Psoas muscle (tissue), 8 donors: Measurements from ENCODE around the gene ANKK1. TPM values are rescaled to one million over a fixed set of nuclear protein-coding genes. Genes with fewer than 3 reads are reported as not detected.

Source experiments
- ATAC-seq, 4 donors: fragments of 200-7000 bp; cut with Tn5 transposase; one replicate each; pipeline ENCODE4 v1.9.1; 2020; ENCODE audit warnings: moderate library complexity in 3 of 4, mild to moderate bottlenecking in 2 of 4
- DNase-seq, 2 donors: peaks; one replicate each; pipeline ENCODE4 v3.0.0-alpha.2; 2020
- H3K27ac ChIP-seq: fragments of 200-600 bp; one replicate; pipeline ENCODE4 v1.8.0; 2022
- H3K27me3 ChIP-seq, 3 donors: fragments of 200-600 bp in 1 of 3; one replicate each; pipeline versions ENCODE4 v1.6.1 to v1.8.0; 2013 to 2022; ENCODE audit warnings: low read length in 2 of 3, mild to moderate bottlenecking in 2 of 3, moderate library complexity in 1 of 3; ENCODE audit not compliant: insufficient read depth in 3 of 3
- H3K36me3 ChIP-seq, 2 donors: fragments of 200-600 bp in 1 of 2; one replicate each; pipeline versions ENCODE4 v1.6.1 to v1.8.0; 2013 to 2022; ENCODE audit warnings: low read depth in 1 of 2, mild to moderate bottlenecking in 1 of 2, moderate library complexity in 1 of 2; ENCODE audit not compliant: insufficient read depth in 1 of 2
- H3K4me1 ChIP-seq: fragments of 200-600 bp; one replicate; pipeline ENCODE4 v1.8.0; 2022
- H3K4me3 ChIP-seq: fragments of 200-600 bp; one replicate; pipeline ENCODE4 v1.8.0; 2022; ENCODE audit warnings: mild to moderate bottlenecking
- H3K9me3 ChIP-seq: fragments of 200-600 bp; one replicate; pipeline ENCODE4 v1.8.0; 2022
- WGBS, 3 donors: extraction: QIAGEN DNeasy Blood & Tissue Kit; methylation state at CpG; one replicate each; pipeline versions ENCODE4 v1.1.6 to v1.1.7; 2013; 5-methylcytosine and 5-hydroxymethylcytosine counted together
- intact Hi-C, 2 donors: fragments of 100-400 bp; cut with DNase I; formaldehyde crosslinking; loops; one replicate each; pipeline versions ENCODE4 v1.11.0 to v1.14.2; 2022
- polyA plus RNA-seq, 3 donors: library from polyadenylated mRNA; stranded (reverse); fragments of 200-250 nt; gene quantifications; one replicate each; pipeline ENCODE4 v1.2.3, GENCODE V29; 2013
- total RNA-seq, 4 donors: library from RNA; stranded (reverse); fragmentation: NEBNext Ultra II Directional in 2 of 4; extraction: Animal tissue kit (Norgen Biotek cat#: 25700) in 2 of 4; gene quantifications; one replicate each; pipeline versions ENCODE4 v1.2.1 to v1.2.4, GENCODE V29; 2021 to 2023
- TF ChIP-seq, protein P1 (sequence below): fragments of 200-600 bp; IDR thresholded peaks from one replicate; pipeline ENCODE4 v1.8.0; 2022; ENCODE audit warnings: antibody characterized with exemption
- donor health status: healthy with polysubstance abuse.
- donor health status: DM: no; HTN: no; CAD: no; lungs with moderate emphysema.
- donor health status: Bipolar disorder and iron deficiency.
- donor health status: healthy.
- donor health status: DM: yes; HTN: yes; CAD: no.
- donor health status: DM: no; HTN: no; CAD: no.
- donor health status: DM: no; HTN: no; CAD: no.
- donor health status: DM: yes; HTN: yes; CAD: no.

Gene ANKK1
- total and polyA plus RNA-seq, 7 donors, result 0.04 to 0.34 (median 0.29) TPM; not detected in 2

GRCh38 chr11:113393501-113393985, 6.0 kb downstream of the ANKK1 start:
- Histone ChIP-seq H3K9me3 (no peaks in the 10 kb centered on the region), H3K4me3 (no peak overlapping the region), H3K4me1 (no peaks in the 10 kb centered on the region), H3K27me3 (peaks cover 0 to 24% (median 0%) of the 10 kb centered on the region in 3 donors), H3K36me3 (no peaks in the 10 kb centered on the region), H3K27ac (no peak overlapping the region)
- TF ChIP-seq, protein P1, sequence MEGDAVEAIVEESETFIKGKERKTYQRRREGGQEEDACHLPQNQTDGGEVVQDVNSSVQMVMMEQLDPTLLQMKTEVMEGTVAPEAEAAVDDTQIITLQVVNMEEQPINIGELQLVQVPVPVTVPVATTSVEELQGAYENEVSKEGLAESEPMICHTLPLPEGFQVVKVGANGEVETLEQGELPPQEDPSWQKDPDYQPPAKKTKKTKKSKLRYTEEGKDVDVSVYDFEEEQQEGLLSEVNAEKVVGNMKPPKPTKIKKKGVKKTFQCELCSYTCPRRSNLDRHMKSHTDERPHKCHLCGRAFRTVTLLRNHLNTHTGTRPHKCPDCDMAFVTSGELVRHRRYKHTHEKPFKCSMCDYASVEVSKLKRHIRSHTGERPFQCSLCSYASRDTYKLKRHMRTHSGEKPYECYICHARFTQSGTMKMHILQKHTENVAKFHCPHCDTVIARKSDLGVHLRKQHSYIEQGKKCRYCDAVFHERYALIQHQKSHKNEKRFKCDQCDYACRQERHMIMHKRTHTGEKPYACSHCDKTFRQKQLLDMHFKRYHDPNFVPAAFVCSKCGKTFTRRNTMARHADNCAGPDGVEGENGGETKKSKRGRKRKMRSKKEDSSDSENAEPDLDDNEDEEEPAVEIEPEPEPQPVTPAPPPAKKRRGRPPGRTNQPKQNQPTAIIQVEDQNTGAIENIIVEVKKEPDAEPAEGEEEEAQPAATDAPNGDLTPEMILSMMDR, result no peak
- 58 to 69% (median 68%) methylated on average over 8 of the region's 8 CpGs for WGBS, 3 donors
- DNase-seq, result no peak
- intact Hi-C loops, result no loop called here
- ATAC-seq, result no peak

- no peaks in the 10 kb centered on the region for H3K9me3 ChIP-seq
- no peak for DNase-seq
- H3K4me3 ChIP-seq, result no peak overlapping the region
- H3K27ac ChIP-seq, result no peak overlapping the region
- TF ChIP-seq, protein P1, result no peak
- intact Hi-C loops, result no loop called here
- no peaks in the 10 kb centered on the region for H3K36me3 ChIP-seq
- no peaks in the 10 kb centered on the region for H3K4me1 ChIP-seq
- WGBS, 3 donors, result 91 to 95% (median 94%) methylated on average over 11 of the region's 11 CpGs
- no peak for ATAC-seq
- peaks cover 0 to 13% (median 0%) of the 10 kb centered on the region in 3 donors for H3K27me3 ChIP-seq
Observed at GRCh38 chr11:113394919-113395318, 7.3 kb downstream of the ANKK1 start.

GRCh38 chr11:113395782-113396336, 8.3 kb downstream of the ANKK1 start:
- ATAC-seq (no peak), DNase-seq (no peak)
- Histone ChIP-seq H3K27ac (no peak overlapping the region), H3K4me3 (no peak overlapping the region), H3K9me3 (no peaks in the 10 kb centered on the region), H3K36me3 (no peaks in the 10 kb centered on the region), H3K4me1 (no peaks in the 10 kb centered on the region), H3K27me3 (peaks cover 0 to 5% (median 0%) of the 10 kb centered on the region in 3 donors)
- TF ChIP-seq, protein P1, result no peak
- WGBS, 3 donors, result 94 to 96% (median 95%) methylated on average over 9 of the region's 9 CpGs
- intact Hi-C loops, result no loop called here

- DNase-seq (no peak), ATAC-seq (peak in 3 of 4 donors; percentile 38 to 62 (median 43))
- H3K27me3 ChIP-seq, result no peaks in the 10 kb centered on the region
- H3K27ac ChIP-seq, result no peak overlapping the region
- 33 to 44% (median 38%) methylated on average over 1 of the region's 1 CpG for WGBS, 3 donors
- TF ChIP-seq, protein P1, result no peak
- intact Hi-C loops, result no loop called here
- H3K9me3 ChIP-seq, result no peaks in the 10 kb centered on the region
- H3K36me3 ChIP-seq, result no peaks in the 10 kb centered on the region
- no peaks in the 10 kb centered on the region for H3K4me1 ChIP-seq
- no peak overlapping the region for H3K4me3 ChIP-seq
Observed at GRCh38 chr11:113396690-113397089, 9.1 kb downstream of the ANKK1 start.

- TF ChIP-seq, protein P1, result no peak
- H3K4me3 ChIP-seq, result no peak overlapping the region
- DNase-seq (no peak), ATAC-seq (no peak)
- H3K4me1 ChIP-seq, result no peaks in the 10 kb centered on the region
- no peaks in the 10 kb centered on the region for H3K36me3 ChIP-seq
- 73 to 81% (median 77%) methylated on average over 7 of the region's 7 CpGs for WGBS, 3 donors
- H3K9me3 ChIP-seq, result no peaks in the 10 kb centered on the region
- intact Hi-C loops, result no loop called here
- H3K27me3 ChIP-seq, result no peaks in the 10 kb centered on the region
- H3K27ac ChIP-seq, result no peak overlapping the region
Observed at GRCh38 chr11:113397212-113397611, 9.6 kb downstream of the ANKK1 start.
